Pancreas (tissue), 10 donors: Measurements from ENCODE around the gene TLE7. TPM values are rescaled to one million over a fixed set of nuclear protein-coding genes. Genes with fewer than 3 reads are reported as not detected.

Experiments used
- ATAC-seq, 4 donors: fragments of 200-7000 bp; cut with Tn5 transposase; one replicate each; pipeline versions ENCODE4 v1.8.0 to v1.9.1; 2020; ENCODE audit warnings: mild to moderate bottlenecking in 4 of 4, moderate library complexity in 4 of 4
- DNase-seq, 6 donors: peaks; one replicate each; pipeline ENCODE4 v3.0.0-alpha.2; 2020
- FAIRE-seq: peaks from 2 replicates; lab custom pipeline; 2012; peaks lifted over from hg19 to GRCh38; lab: Jason Lieb, UNC
- H3K27ac ChIP-seq, 4 donors: fragments of 200-600 bp; sonication (generic); 1 replicate in 3 of 4; 2 replicates in 1 of 4; pipeline versions ENCODE4 v1.5.0 to v1.8.0; 2020
- H3K27me3 ChIP-seq, 4 donors: fragments of 200-600 bp; one replicate each; pipeline ENCODE4 v1.8.0; 2021
- H3K36me3 ChIP-seq, 3 donors: fragments of 200-600 bp; sonication (generic) in 1 of 3; one replicate each; pipeline versions ENCODE4 v1.5.0 to v1.8.0; 2020 to 2021
- H3K4me1 ChIP-seq, 3 donors: fragments of 200-600 bp; one replicate each; pipeline ENCODE4 v1.8.0; 2021
- H3K4me3 ChIP-seq, 4 donors: fragments of 200-600 bp; sonication (generic) in 2 of 4; one replicate each; pipeline versions ENCODE4 v1.5.0 to v1.8.0; 2020 to 2021
- H3K9me3 ChIP-seq, 4 donors: fragments of 200-600 bp; one replicate each; pipeline ENCODE4 v1.8.0; 2021
- CTCF ChIP-seq, 4 donors: fragments of 200-600 bp; sonication (generic) in 3 of 4; IDR thresholded peaks; one replicate each; pipeline versions ENCODE4 v1.5.0 to v1.8.0; 2021; ENCODE audit warnings: antibody characterized with exemption in 4 of 4
- WGBS, 2 donors: extraction: QIAGEN DNeasy Blood & Tissue Kit; methylation state at CpG; one replicate each; pipeline ENCODE4 v1.1.7; 2013; 5-methylcytosine and 5-hydroxymethylcytosine counted together
- intact Hi-C, 3 donors: fragments of 100-400 bp; cut with DNase I; formaldehyde crosslinking; loops; one replicate each; pipeline versions ENCODE4 v1.11.1 to v1.14.2; 2022
- polyA plus RNA-seq, 2 donors: library from polyadenylated mRNA; stranded (reverse); fragments of 200-250 nt; gene quantifications; one replicate each; pipeline ENCODE4 v1.2.3, GENCODE V29; 2013
- total RNA-seq, 6 donors: library from RNA; stranded (reverse); fragmentation: NEBNext Ultra II Directional in 4 of 6; extraction: Animal tissue kit (Norgen Biotek cat#: 25700) in 4 of 6; gene quantifications; one replicate each; pipeline versions ENCODE4 v1.2.1 to v1.2.4, GENCODE V29; 2021 to 2023
- donor health status: healthy with polysubstance abuse.
- donor health status: DM: no; HTN: no; CAD: no; lungs with moderate emphysema.
- donor health status: DM: no; HTN: no; CAD: no.
- donor health status: control.
- donor health status: control.
- donor health status: Bipolar disorder and iron deficiency.
- donor health status: DM: yes; HTN: yes; CAD: no.
- donor health status: DM: no; HTN: no; CAD: no.
- donor health status: DM: no; HTN: no; CAD: no.
- donor health status: DM: yes; HTN: yes; CAD: no.

Gene TLE7
- total and polyA plus RNA-seq, 8 donors, result not detected

- ATAC-seq, result no peak
- TF ChIP-seq CTCF (IDR thresholded peaks at IDR 0.05), result no peak
- no peak for FAIRE-seq
- intact Hi-C loops, result no loop called here
- no peaks in the 10 kb centered on the region for H3K36me3 ChIP-seq
- DNase-seq, result no peak
- H3K4me3 ChIP-seq, result no peak overlapping the region
- no peaks in the 10 kb centered on the region for H3K9me3 ChIP-seq
- WGBS, 2 donors, result 61 to 69% methylated on average over 5 of the region's 5 CpGs
- H3K27ac ChIP-seq, result no peak overlapping the region
- no peaks in the 10 kb centered on the region for H3K27me3 ChIP-seq
- no peaks in the 10 kb centered on the region for H3K4me1 ChIP-seq
Observed at GRCh38 chr16:71406316-71406715, 35.5 kb downstream of the TLE7 start.

- no peak for TF ChIP-seq CTCF (IDR thresholded peaks at IDR 0.05)
- Histone ChIP-seq H3K27ac (no peak overlapping the region), H3K27me3 (no peaks in the 10 kb centered on the region), H3K36me3 (no peaks in the 10 kb centered on the region), H3K9me3 (no peaks in the 10 kb centered on the region), H3K4me3 (no peak overlapping the region), H3K4me1 (no peaks in the 10 kb centered on the region)
- no peak for ATAC-seq
- 52 to 60% methylated on average over 4 of the region's 4 CpGs for WGBS, 2 donors
- FAIRE-seq, result no peak
- DNase-seq, result no peak
- intact Hi-C loops, result no loop called here
Observed at GRCh38 chr16:71404364-71404763, 37.5 kb downstream of the TLE7 start.

- H3K4me3 ChIP-seq, result no peak overlapping the region
- WGBS, 2 donors, result 60 to 70% methylated on average over 11 of the region's 11 CpGs
- H3K27me3 ChIP-seq, result no peaks in the 10 kb centered on the region
- no peaks in the 10 kb centered on the region for H3K36me3 ChIP-seq
- DNase-seq, result no peak
- no peaks in the 10 kb centered on the region for H3K4me1 ChIP-seq
- no peak for TF ChIP-seq CTCF (IDR thresholded peaks at IDR 0.05)
- FAIRE-seq, result no peak
- ATAC-seq, result no peak
- no peaks in the 10 kb centered on the region for H3K9me3 ChIP-seq
- intact Hi-C loops, result no loop called here
- H3K27ac ChIP-seq, result no peak overlapping the region
Observed at GRCh38 chr16:71402674-71403073, 39.2 kb downstream of the TLE7 start.

- intact Hi-C loops, result no loop called here
- Histone ChIP-seq H3K4me1 (no peaks in the 10 kb centered on the region), H3K9me3 (no peaks in the 10 kb centered on the region), H3K27me3 (peaks cover 0 to 5% (median 0%) of the 10 kb centered on the region in 4 donors), H3K4me3 (no peak overlapping the region), H3K36me3 (no peaks in the 10 kb centered on the region), H3K27ac (no peak overlapping the region)
- WGBS, 2 donors, result 61 to 76% methylated on average over 6 of the region's 6 CpGs
- FAIRE-seq (no peak), ATAC-seq (no peak), DNase-seq (no peak)
- no peak for TF ChIP-seq CTCF (IDR thresholded peaks at IDR 0.05)
Observed at GRCh38 chr16:71402007-71402406, 39.8 kb downstream of the TLE7 start.

GRCh38 chr16:71399801-71400563 lies 41.9 kb downstream of the TLE7 start:
- no peaks in the 10 kb centered on the region for H3K9me3 ChIP-seq
- H3K4me1 ChIP-seq, result no peaks in the 10 kb centered on the region
- WGBS, 2 donors, result 60 to 71% methylated on average over 11 of the region's 11 CpGs
- no peak overlapping the region for H3K4me3 ChIP-seq
- H3K36me3 ChIP-seq, result no peaks in the 10 kb centered on the region
- FAIRE-seq (no peak), ATAC-seq (no peak), DNase-seq (no peak)
- intact Hi-C loops, result no loop called here
- no peak overlapping the region for H3K27ac ChIP-seq
- TF ChIP-seq CTCF (IDR thresholded peaks at IDR 0.05), result no peak
- H3K27me3 ChIP-seq, result peaks cover 0 to 5% (median 0%) of the 10 kb centered on the region in 4 donors
